CD4-positive, alpha-beta T cell (primary cell): ENCODE measurements around the gene RTL5. TPM values are rescaled to one million over a fixed set of nuclear protein-coding genes. Genes with fewer than 3 reads are reported as not detected.

Source experiments
- ATAC-seq: fragments of 200-7000 bp; cut with Tn5 transposase; one replicate; pipeline ENCODE4 v1.10.0; 2022; ENCODE audit warnings: mild to moderate bottlenecking; ENCODE audit not compliant: poor library complexity
- CTCF ChIA-PET: fragments of 350-600 bp; sonication (Branson Sonifier 250); formaldehyde crosslinking; loops from one replicate; lab custom pipeline; 2021; ENCODE audit warnings: antibody characterized with exemption, inconsistent platforms; lab: Charles Lee
- POLR2A ChIA-PET: fragments of 350-600 bp; sonication (Branson Sonifier 250); formaldehyde crosslinking; loops from one replicate; lab custom pipeline; 2021; ENCODE audit warnings: antibody characterized with exemption, inconsistent platforms; lab: Charles Lee
- DNase-seq, 14 experiments: peaks; one replicate each; pipeline ENCODE4 v3.0.0-alpha.2; 2013 to 2020; ENCODE audit warnings: mixed read lengths in 2 of 14
- H3K27ac ChIP-seq, 2 donors: one replicate each; pipeline versions ENCODE4 v1.5.1 to v1.7.0; 2013; ENCODE audit warnings: low read length in 2 of 2, low read depth in 1 of 2, mild to moderate bottlenecking in 1 of 2
- H3K27me3 ChIP-seq, 2 experiments: 1 replicate in 1 of 2; 2 replicates in 1 of 2; pipeline versions ENCODE4 v1.6.1 to v1.7.0; 2013; ENCODE audit warnings: low read length in 2 of 2, control low read depth in 1 of 2, mild to moderate bottlenecking in 1 of 2, moderate library complexity in 1 of 2; ENCODE audit not compliant: insufficient read depth in 2 of 2, control insufficient read depth in 1 of 2
- H3K36me3 ChIP-seq: one replicate; pipeline ENCODE4 v1.6.1; 2013; ENCODE audit warnings: low read length, control low read depth; ENCODE audit not compliant: insufficient read depth
- H3K4me1 ChIP-seq: one replicate; pipeline ENCODE4 v1.6.1; 2013; ENCODE audit warnings: low read length, control low read depth; ENCODE audit not compliant: insufficient read depth
- H3K4me3 ChIP-seq: one replicate; pipeline ENCODE4 v1.5.1; 2013; ENCODE audit warnings: mild to moderate bottlenecking, low read length, moderate library complexity
- H3K9me3 ChIP-seq, 2 experiments: 1 replicate in 1 of 2; 2 replicates in 1 of 2; pipeline versions ENCODE4 v1.6.1 to v1.7.0; 2013; ENCODE audit warnings: low read length in 2 of 2, mild to moderate bottlenecking in 2 of 2, control low read depth in 1 of 2, moderate library complexity in 1 of 2; ENCODE audit not compliant: control insufficient read depth in 1 of 2, insufficient read depth in 1 of 2
- H3K27ac Mint-ChIP-seq: one replicate; pipeline ENCODE4 v1.8.0; 2020; ENCODE audit warnings: mixed read lengths
- H3K27me3 Mint-ChIP-seq: one replicate; pipeline ENCODE4 v1.8.0; 2021; ENCODE audit warnings: mixed read lengths
- H3K36me3 Mint-ChIP-seq: one replicate; pipeline ENCODE4 v1.8.0; 2021; ENCODE audit warnings: low read depth, mixed read lengths
- H3K4me1 Mint-ChIP-seq: one replicate; pipeline ENCODE4 v1.8.0; 2021; ENCODE audit warnings: low read depth, mixed read lengths
- H3K4me3 Mint-ChIP-seq: one replicate; pipeline ENCODE4 v1.8.0; 2020; ENCODE audit warnings: mild to moderate bottlenecking, mixed read lengths
- H3K9me3 Mint-ChIP-seq: one replicate; pipeline ENCODE4 v1.8.0; 2020; ENCODE audit warnings: mixed read lengths
- intact Hi-C, 2 experiments: fragments of 100-400 bp; cut with DNase I in 1 of 2; cut with micrococcal nuclease in 1 of 2; formaldehyde crosslinking; loops; one replicate each; pipeline versions ENCODE4 v1.15.1 to v1.9.0; 2023 to 2025; cut with DNase I, micrococcal nuclease
- total RNA-seq, 174 experiments: library from RNA in 2 of 174; stranded (reverse) in 2 of 174; gene quantifications; one replicate each; pipeline ENCODE4 v1.2.3 and lab custom pipeline; 2021 to 2026
- TF ChIP-seq, protein P1 (sequence below): fragments of 200-600 bp; IDR thresholded peaks from one replicate; pipeline ENCODE4 v1.8.0; 2022; ENCODE audit warnings: antibody characterized with exemption, mild to moderate bottlenecking

RTL5 gene
- total RNA-seq, 2 experiments from 2014 or later: 1.1 to 1.2 TPM

DNA sequence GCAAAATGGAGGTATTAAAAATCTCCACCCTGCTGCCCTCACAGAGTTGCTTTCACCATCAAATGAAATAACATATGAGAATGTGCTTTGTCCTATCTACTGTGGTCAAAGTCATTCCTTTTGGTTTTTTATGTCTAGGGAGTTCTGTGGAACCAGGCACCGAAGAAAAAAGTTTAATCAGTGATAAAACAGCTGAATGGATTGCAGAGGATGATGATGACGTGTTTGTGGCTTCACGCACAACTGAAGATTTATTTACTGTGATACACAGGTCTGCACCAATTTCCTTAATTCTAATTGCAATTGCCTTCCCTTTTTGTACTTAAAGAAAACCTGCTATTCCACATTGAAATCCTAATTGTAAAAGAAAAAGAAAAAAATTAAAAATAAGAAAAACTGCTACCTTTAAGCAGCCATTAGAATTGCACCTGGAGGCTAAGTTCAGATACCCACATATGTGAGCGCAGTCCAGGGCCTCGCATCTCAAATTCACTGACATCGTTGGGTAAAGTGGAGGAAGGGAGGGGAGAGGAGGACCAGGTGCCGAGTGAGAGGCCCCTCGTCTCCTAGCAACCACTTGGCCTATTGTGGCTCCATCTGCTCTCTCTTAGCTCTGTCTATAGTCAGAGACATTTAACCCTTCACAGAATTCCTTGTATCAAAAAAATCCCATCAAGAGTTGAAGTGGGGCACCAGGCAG is 10.5 kb upstream of the RTL5 start:
- POLR2A ChIA-PET: interaction anchor here (1.3 kb wide), 1 partner anchor 39 kb away, joined by 3 read pairs; the partner anchor contains the start of gene PIN4
- no peaks in the 10 kb centered on the region for H3K9me3 Mint-ChIP-seq
- Histone ChIP-seq H3K4me1 (peaks cover 32% of the 10 kb centered on the region), H3K27me3 (peaks cover 0 to 2% of the 10 kb centered on the region in 2 experiments), H3K9me3 (no peaks in the 10 kb centered on the region), H3K36me3 (peaks cover 5% of the 10 kb centered on the region), H3K27ac (no peak overlapping the region), H3K4me3 (no peak overlapping the region)
- H3K4me1 Mint-ChIP-seq: peaks cover 29% of the 10 kb centered on the region
- TF ChIP-seq, protein P1, sequence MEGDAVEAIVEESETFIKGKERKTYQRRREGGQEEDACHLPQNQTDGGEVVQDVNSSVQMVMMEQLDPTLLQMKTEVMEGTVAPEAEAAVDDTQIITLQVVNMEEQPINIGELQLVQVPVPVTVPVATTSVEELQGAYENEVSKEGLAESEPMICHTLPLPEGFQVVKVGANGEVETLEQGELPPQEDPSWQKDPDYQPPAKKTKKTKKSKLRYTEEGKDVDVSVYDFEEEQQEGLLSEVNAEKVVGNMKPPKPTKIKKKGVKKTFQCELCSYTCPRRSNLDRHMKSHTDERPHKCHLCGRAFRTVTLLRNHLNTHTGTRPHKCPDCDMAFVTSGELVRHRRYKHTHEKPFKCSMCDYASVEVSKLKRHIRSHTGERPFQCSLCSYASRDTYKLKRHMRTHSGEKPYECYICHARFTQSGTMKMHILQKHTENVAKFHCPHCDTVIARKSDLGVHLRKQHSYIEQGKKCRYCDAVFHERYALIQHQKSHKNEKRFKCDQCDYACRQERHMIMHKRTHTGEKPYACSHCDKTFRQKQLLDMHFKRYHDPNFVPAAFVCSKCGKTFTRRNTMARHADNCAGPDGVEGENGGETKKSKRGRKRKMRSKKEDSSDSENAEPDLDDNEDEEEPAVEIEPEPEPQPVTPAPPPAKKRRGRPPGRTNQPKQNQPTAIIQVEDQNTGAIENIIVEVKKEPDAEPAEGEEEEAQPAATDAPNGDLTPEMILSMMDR: no peak
- H3K27ac Mint-ChIP-seq: peak overlapping the region; percentile 49
- no peaks in the 10 kb centered on the region for H3K27me3 Mint-ChIP-seq
- no peak for DNase-seq
- H3K36me3 Mint-ChIP-seq: peaks cover 6% of the 10 kb centered on the region
- no peak for ATAC-seq
- intact Hi-C loops: no loop called here
- CTCF ChIA-PET: interaction anchor here (1.3 to 1.4 kb wide), 2 partner anchors 16 to 93 kb away, joined by 3 to 5 read pairs; no protein-coding TSS in a partner anchor
- H3K4me3 Mint-ChIP-seq: no peak overlapping the region

DNA sequence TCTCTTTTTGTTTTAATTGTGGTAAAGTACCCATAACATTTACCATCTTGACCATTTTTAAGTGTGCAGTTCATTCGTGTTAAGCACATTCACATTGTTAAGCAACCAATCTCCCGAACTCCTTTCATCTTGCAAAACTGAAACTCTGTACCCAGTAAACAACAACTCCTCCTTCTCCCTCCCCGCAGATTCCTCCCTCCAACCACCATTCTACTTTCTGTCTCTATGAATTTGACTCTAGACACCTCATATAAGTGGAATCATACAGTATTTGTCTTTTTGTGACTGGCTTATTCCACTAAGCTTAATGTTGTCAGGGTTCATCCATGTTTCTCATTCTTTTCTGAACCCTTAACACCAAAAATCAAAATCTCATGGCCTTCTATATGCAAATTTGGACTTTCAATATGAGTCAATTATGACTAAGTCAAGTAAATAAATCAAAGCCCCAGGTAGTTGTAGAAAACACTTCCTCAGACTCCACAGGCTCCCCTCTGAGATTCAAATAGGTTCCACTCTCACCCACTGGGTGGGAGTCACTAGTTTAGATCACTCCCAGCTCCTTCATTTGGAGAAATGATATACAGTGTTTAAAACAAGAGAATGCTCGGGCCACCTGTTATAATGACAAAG is 9.8 kb upstream of the RTL5 start:
- H3K4me3 Mint-ChIP-seq: peak overlapping the region; percentile 9
- H3K4me1 Mint-ChIP-seq: peaks cover 29% of the 10 kb centered on the region
- peaks cover 0 to 2% of the 10 kb centered on the region in 2 experiments for H3K27me3 ChIP-seq
- peaks cover 5% of the 10 kb centered on the region for H3K36me3 ChIP-seq
- H3K9me3 ChIP-seq: no peaks in the 10 kb centered on the region
- peak overlapping the region; percentile 49 for H3K27ac Mint-ChIP-seq
- H3K27me3 Mint-ChIP-seq: no peaks in the 10 kb centered on the region
- peaks cover 32% of the 10 kb centered on the region for H3K4me1 ChIP-seq
- intact Hi-C loops: no loop called here
- ATAC-seq (peak; percentile 49), DNase-seq (peak in 1 of 14 experiments; percentile 50)
- POLR2A ChIA-PET: interaction anchor here (1.3 kb wide), 1 partner anchor 40 kb away, joined by 3 read pairs; the partner anchor contains the start of gene PIN4
- no peaks in the 10 kb centered on the region for H3K9me3 Mint-ChIP-seq
- TF ChIP-seq, protein P1: no peak
- H3K36me3 Mint-ChIP-seq: peaks cover 6% of the 10 kb centered on the region
- no peak overlapping the region for H3K4me3 ChIP-seq
- H3K27ac ChIP-seq: no peak overlapping the region
- CTCF ChIA-PET: interaction anchor here (1.3 to 1.4 kb wide), 2 partner anchors 15 to 93 kb away, joined by 3 to 5 read pairs; no protein-coding TSS in a partner anchor

DNA sequence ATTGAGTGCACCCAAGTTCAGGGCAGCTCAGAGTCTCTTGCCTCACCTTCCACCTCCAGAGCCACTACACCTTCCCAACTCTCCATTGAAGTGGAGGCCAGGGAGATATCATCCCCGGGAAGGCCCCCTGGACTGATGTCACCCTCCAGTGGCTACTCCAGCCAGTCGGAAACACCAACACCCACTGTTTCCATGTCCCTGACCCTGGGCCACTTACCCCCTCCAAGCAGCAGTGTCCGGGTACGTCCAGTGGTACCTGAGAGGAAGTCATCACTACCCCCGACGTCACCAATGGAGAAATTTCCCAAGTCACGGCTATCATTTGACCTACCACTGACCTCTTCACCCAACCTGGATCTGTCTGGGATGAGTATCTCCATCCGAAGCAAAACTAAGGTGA is 7.8 kb upstream of the RTL5 start:
- Mint-ChIP-seq H3K4me3 (no peak overlapping the region), H3K27me3 (no peaks in the 10 kb centered on the region), H3K36me3 (peaks cover 6% of the 10 kb centered on the region), H3K4me1 (peaks cover 23% of the 10 kb centered on the region), H3K27ac (no peak overlapping the region), H3K9me3 (no peaks in the 10 kb centered on the region)
- ATAC-seq (no peak), DNase-seq (no peak)
- Histone ChIP-seq H3K4me3 (no peak overlapping the region), H3K27me3 (peaks cover 0 to 2% of the 10 kb centered on the region in 2 experiments), H3K9me3 (no peaks in the 10 kb centered on the region), H3K4me1 (peaks cover 27% of the 10 kb centered on the region), H3K36me3 (peaks cover 7% of the 10 kb centered on the region), H3K27ac (no peak overlapping the region)
- intact Hi-C loops: no loop called here
- POLR2A ChIA-PET: no interaction called here
- CTCF ChIA-PET: no interaction called here
- TF ChIP-seq, protein P1: no peak
